HG03060 (cell line): ENCODE data around the gene CRACR2A.

Experiments
- ATAC-seq: cut with Tn5 transposase; IDR thresholded peaks from one replicate; pipeline ENCODE4 v1.9.1; 2021; ENCODE audit warnings: low read depth, moderate number of reproducible peaks; ENCODE audit not compliant: unreplicated experiment

Gene CRACR2A, protein sequence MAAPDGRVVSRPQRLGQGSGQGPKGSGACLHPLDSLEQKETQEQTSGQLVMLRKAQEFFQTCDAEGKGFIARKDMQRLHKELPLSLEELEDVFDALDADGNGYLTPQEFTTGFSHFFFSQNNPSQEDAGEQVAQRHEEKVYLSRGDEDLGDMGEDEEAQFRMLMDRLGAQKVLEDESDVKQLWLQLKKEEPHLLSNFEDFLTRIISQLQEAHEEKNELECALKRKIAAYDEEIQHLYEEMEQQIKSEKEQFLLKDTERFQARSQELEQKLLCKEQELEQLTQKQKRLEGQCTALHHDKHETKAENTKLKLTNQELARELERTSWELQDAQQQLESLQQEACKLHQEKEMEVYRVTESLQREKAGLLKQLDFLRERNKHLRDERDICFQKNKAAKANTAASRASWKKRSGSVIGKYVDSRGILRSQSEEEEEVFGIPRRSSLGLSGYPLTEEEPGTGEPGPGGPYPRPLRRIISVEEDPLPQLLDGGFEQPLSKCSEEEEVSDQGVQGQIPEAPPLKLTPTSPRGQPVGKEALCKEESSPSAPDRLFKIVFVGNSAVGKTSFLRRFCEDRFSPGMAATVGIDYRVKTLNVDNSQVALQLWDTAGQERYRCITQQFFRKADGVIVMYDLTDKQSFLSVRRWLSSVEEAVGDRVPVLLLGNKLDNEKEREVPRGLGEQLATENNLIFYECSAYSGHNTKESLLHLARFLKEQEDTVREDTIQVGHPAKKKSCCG

DNA sequence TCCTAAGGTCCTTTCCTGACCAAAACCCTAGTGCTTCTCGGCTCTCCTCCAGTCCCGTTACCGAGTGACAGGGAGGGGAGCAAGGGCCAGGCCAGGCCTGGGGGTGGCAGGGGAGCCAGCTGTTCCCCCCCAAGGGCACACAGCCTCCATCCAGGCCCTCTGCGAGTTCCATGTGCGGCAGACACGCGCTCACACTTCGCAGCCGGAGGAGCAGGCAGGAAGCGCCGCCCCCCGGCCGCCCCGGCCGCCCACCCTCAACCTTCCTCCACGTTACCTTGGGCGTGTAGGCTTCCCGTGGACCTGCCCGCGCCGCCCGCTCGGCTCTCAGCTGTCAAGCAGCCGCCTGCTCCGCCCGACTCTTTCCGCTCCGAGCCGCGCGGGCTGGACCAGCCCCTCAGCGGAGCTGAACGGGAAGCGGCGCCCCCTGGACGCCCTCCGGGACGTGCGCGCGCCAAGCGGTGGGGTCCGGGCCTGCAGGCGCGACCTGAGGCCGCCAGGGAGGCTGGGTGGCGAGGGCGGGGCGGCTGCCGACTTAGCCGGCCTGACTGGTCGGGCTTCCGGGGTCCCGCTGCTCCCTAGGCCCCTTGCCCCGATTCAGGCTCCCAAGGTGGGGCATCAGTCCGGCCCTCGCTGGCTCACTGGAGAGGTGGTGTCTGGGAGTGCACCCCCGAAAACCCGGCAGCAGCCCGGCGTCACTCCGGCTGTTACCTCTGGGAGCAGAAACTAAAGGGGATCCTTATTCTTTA is at the start of gene CRACR2A:
TSS of gene CRACR2A (minus strand) at position 369 of the 746 bp plus-strand sequence. CDS start 56,110 bp downstream, outside the sequence.
- ATAC-seq = peak; percentile 25

- no peak for ATAC-seq
Observed at GRCh38 chr12:3797531-3798048, 44.7 kb upstream of the CRACR2A start.

GRCh38 chr12:3795492-3796133 is 42.7 kb upstream of the CRACR2A start:
- no peak for ATAC-seq

GRCh38 chr12:3795066-3795465 is 42.2 kb upstream of the CRACR2A start:
- no peak for ATAC-seq

DNA sequence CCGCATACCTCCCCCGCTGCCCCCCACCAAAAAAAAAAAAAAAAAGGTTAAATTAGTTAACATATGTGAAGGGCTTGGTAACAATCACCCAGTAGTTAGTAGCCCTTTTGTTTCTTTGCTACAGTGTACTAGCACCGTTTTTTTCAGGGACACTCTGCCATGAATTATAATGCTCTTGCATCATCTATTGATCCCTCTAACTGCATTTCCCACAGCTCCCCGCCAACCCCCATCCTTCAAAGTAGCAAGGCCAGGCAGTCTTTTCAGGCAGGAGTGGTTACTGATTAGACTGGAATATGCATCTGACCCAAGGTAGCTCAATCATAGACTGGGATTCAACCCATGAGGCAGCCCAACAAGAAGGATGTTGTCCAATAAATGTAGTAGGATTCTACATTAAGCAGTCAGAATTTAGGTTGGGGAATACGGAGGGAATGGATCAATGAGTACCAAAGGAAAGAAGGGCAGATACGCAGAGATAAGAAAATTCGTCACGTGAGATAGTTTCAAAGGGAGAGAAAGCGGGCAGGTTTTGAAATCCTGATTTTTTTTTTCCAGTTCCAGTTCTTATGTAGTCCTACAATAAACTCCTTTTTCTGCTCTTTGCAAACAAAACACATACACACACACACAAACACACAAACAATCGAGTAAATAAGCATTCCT is 39.8 kb upstream of the CRACR2A start:
- ATAC-seq = no peak

- no peak for ATAC-seq
Observed at GRCh38 chr12:3791256-3791874, 38.5 kb upstream of the CRACR2A start.

GRCh38 chr12:3790642-3791041 is 37.7 kb upstream of the CRACR2A start:
- no peak for ATAC-seq

DNA sequence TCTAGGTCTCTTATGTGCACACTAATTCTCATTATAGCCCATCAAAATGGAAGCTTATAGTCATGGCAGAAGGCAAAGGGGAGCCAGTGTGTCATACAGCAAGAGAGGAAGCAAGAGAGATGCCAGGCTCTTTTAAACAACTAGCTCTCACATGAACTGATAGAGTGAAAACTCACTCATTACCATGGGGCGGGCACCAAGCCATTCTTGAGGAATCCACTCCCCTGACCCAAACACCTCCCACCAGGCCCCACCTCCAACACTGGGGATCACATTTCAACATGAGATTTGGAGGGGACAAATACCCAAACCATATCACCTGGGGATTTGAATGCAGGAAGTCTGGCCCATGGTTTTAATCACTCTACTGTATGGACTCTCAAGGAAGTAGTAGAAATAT is 36.9 kb upstream of the CRACR2A start:
- ATAC-seq = no peak

DNA sequence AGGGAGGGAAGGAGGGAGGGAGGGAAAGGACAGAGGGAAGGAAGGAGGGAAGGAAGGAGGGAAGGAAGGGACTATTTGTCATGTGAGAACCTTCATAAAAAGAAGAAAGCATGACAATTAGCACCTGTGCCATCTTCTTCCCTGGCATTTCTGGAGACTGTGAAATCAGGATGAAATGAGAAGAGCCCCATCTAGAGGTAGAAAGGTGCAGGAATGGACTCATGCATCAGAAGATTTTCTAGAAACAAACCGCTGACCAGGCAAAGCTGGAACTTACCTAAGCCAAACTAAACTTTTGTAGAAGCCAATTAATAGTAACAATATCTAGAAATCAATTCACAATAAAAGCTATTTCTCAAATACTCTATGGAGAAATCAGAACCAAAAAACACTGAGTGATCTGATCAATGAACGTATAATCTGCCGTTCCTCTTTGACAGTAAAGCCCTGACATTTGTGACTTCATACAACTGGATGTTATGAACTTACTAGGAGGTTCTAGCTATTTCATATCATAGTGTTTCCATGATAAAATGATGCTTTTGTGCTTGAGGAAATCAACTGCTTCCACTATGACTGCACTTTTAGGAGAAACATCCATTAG is 24.4 kb upstream of the CRACR2A start:
- no peak for ATAC-seq

DNA sequence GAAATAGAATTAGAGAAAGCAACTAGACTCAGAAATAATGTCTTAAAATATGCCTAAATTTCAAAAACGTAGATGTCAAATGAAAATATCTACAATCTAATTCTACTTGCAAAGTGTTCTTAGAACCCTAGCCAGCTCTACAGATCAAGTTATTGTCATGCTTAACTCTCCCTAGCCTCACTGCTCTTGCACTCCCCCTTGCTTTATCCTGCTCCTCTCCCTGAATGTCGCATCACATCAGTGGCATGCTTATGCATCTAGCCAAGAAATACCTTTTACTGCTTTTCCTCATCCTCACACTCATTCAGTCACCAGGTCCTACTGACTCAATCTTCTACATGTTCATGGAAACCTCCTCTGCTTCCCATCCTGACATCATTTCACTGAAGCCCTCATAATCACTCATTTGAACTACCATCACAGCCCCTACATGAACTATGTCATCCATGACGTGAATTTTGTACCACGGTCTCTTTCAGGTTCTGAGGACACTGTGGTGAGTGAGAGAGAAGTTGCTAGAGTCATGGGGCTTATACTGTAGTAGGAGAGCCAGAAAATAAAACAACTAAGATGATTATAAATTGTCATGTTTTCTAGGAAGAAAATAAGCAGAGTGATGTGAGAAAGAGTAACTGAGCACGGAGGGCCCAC is 22.6 kb upstream of the CRACR2A start:
- ATAC-seq = no peak

- ATAC-seq = no peak
Observed at GRCh38 chr12:3772380-3772779, 19.5 kb upstream of the CRACR2A start.

DNA sequence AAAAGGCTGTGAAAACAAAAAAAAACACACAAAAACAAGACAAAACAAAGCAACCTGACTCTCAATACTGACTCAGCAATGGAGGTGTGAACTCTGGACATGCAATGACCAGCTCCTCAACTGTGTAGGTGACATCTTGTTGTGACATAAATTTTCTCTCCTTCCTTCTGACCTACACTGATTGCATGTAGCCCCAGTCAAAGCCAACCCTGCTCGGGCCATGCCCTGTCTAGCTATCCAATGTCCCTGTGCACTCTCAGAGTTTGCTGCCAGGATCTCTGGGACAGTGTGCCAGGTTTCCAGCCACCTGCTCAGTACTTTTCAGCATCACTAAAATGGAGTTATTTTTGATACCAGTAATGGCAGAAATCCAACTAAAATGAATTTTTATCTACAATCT is 18.9 kb upstream of the CRACR2A start:
- ATAC-seq = no peak

GRCh38 chr12:3770891-3771290 is 18.0 kb upstream of the CRACR2A start:
- ATAC-seq = no peak

DNA sequence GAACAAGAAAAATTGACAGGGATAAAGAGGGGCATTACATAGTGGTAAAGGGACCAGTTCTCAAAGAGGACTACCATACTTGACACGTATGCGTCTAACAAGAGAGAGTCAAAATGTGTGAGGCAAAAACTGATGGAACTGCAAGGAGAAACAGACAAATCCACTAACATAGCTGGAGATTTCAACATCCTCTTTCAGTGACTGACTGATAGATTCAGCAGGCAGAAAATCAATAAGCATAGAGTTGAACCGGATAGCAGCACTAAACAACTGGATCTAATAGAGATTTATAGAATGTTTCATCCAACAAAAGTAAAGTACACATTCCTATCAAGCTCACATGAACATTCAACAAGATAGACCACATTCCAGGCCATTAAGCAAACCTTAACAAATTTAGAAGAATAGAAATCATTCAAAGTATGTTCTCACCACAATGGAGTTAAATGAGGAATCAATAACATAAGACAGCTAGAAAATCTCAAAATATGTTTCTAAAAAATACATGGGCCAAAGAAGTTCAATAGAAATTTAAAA is 16.1 kb upstream of the CRACR2A start:
- no peak for ATAC-seq

GRCh38 chr12:3761116-3761735 is 8.3 kb upstream of the CRACR2A start:
- no peak for ATAC-seq

GRCh38 chr12:3759878-3760277 is 7.0 kb upstream of the CRACR2A start:
- no peak for ATAC-seq

- ATAC-seq = no peak
Observed at GRCh38 chr12:3757261-3757660, 4.4 kb upstream of the CRACR2A start.

DNA sequence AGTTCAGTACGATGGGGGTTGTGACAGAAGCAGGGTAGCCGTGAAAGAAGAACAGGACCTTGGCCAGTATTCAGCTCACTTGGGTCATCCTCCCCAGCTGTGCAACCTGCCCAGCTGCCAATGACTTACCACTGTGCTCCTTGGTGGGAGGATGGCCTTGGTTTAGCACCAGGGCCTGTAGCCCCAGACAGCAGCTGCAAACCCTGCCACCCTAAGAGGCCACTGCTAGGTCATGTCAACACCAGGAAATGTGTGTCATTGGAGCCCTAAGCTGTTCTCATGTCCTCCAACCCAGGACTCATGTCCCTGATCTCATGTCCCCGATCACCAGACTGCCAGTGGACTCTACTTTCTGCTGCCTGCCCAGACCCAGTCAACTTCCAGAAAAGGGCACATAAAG is 3.0 kb upstream of the CRACR2A start:
- ATAC-seq = no peak
